Lower leg skin (tissue), 3 donors: ENCODE measurements around the gene SLC28A1.

Experiments used
- POLR2A ChIP-seq, 2 donors: fragments of 450-650 bp; IDR thresholded peaks; one replicate each; pipeline ENCODE4 v1.6.1; 2016 to 2017; ENCODE audit warnings: antibody characterized with exemption in 2 of 2, mild to moderate bottlenecking in 1 of 2, moderate library complexity in 1 of 2
- TF ChIP-seq, protein P1 (sequence below), 3 donors: fragments of 450-650 bp; IDR thresholded peaks; one replicate each; pipeline ENCODE4 v1.5.1; 2016; ENCODE audit warnings: antibody characterized with exemption in 3 of 3, mild to moderate bottlenecking in 3 of 3, moderate library complexity in 2 of 3

GRCh38 chr15:84914351-84914750 lies 29.9 kb downstream of the SLC28A1 start:
- TF ChIP-seq, protein P1, sequence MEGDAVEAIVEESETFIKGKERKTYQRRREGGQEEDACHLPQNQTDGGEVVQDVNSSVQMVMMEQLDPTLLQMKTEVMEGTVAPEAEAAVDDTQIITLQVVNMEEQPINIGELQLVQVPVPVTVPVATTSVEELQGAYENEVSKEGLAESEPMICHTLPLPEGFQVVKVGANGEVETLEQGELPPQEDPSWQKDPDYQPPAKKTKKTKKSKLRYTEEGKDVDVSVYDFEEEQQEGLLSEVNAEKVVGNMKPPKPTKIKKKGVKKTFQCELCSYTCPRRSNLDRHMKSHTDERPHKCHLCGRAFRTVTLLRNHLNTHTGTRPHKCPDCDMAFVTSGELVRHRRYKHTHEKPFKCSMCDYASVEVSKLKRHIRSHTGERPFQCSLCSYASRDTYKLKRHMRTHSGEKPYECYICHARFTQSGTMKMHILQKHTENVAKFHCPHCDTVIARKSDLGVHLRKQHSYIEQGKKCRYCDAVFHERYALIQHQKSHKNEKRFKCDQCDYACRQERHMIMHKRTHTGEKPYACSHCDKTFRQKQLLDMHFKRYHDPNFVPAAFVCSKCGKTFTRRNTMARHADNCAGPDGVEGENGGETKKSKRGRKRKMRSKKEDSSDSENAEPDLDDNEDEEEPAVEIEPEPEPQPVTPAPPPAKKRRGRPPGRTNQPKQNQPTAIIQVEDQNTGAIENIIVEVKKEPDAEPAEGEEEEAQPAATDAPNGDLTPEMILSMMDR (IDR thresholded peaks at IDR 0.05): no peak
- TF ChIP-seq POLR2A (IDR thresholded peaks at IDR 0.05): no peak
